Suprapubic skin (tissue), 4 donors: ENCODE measurements around the gene DNAJC4.

Experiments used
- EP300 ChIP-seq: sonication (generic); formaldehyde crosslinking; IDR thresholded peaks from one replicate; pipeline ENCODE4 v1.6.1; 2017; ENCODE audit warnings: antibody characterized with exemption
- POLR2A ChIP-seq, 2 donors: fragments of 450-650 bp; IDR thresholded peaks; one replicate each; pipeline ENCODE4 v1.6.1; 2017; ENCODE audit warnings: antibody characterized with exemption in 2 of 2, mild to moderate bottlenecking in 2 of 2, moderate library complexity in 2 of 2
- POLR2AphosphoS5 ChIP-seq, 3 donors: sonication (generic); formaldehyde crosslinking; IDR thresholded peaks; one replicate each; pipeline ENCODE4 v1.6.1; 2017; ENCODE audit warnings: antibody characterized with exemption in 3 of 3
- TF ChIP-seq, protein P1 (sequence below), 2 donors: fragments of 200-600 bp in 1 of 2; fragments of 450-650 bp in 1 of 2; sonication (generic) in 1 of 2; IDR thresholded peaks; one replicate each; pipeline ENCODE4 v1.5.1; 2016 to 2019; ENCODE audit warnings: antibody characterized with exemption in 2 of 2, mild to moderate bottlenecking in 1 of 2, moderate library complexity in 1 of 2

- TF ChIP-seq, protein P1, sequence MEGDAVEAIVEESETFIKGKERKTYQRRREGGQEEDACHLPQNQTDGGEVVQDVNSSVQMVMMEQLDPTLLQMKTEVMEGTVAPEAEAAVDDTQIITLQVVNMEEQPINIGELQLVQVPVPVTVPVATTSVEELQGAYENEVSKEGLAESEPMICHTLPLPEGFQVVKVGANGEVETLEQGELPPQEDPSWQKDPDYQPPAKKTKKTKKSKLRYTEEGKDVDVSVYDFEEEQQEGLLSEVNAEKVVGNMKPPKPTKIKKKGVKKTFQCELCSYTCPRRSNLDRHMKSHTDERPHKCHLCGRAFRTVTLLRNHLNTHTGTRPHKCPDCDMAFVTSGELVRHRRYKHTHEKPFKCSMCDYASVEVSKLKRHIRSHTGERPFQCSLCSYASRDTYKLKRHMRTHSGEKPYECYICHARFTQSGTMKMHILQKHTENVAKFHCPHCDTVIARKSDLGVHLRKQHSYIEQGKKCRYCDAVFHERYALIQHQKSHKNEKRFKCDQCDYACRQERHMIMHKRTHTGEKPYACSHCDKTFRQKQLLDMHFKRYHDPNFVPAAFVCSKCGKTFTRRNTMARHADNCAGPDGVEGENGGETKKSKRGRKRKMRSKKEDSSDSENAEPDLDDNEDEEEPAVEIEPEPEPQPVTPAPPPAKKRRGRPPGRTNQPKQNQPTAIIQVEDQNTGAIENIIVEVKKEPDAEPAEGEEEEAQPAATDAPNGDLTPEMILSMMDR (IDR thresholded peaks at IDR 0.05): no peak
- TF ChIP-seq EP300: no peak
- no peak for TF ChIP-seq POLR2A (IDR thresholded peaks at IDR 0.05)
- TF ChIP-seq POLR2AphosphoS5 (IDR thresholded peaks at IDR 0.05): no peak
Observed at GRCh38 chr11:64186492-64187165, 43.7 kb upstream of the DNAJC4 start.
